ENCODE measurements around the gene MRC2. TPM values are rescaled to one million over a fixed set of nuclear protein-coding genes. Genes with fewer than 3 reads are reported as not detected.
"Not testable (repeated sequence)": the region's sequence is repeated elsewhere in the genome, so short reads cannot be mapped to it uniquely, and the experiment has no call there.

The MRC2 gene
- polyA plus RNA-seq, 3 donors from 2014 or later, result not detected

- peaks cover 0 to 4% (median 0%) of the 10 kb centered on the region in 3 donors for H3K27me3 Mint-ChIP-seq (ENCODE audit: low read depth in 3 of 3)
- H3K4me3 Mint-ChIP-seq, result no peak overlapping the region
- peaks cover 28 to 70% (median 48%) of the 10 kb centered on the region in 3 donors for H3K36me3 Mint-ChIP-seq
- no peak for DNase-seq
- no peak overlapping the region for H3K27ac Mint-ChIP-seq
- H3K9me3 Mint-ChIP-seq, result no peaks in the 10 kb centered on the region
- H3K4me1 Mint-ChIP-seq, result peaks cover 0 to 8% of the 10 kb centered on the region in 2 donors
Observed at GRCh38 chr17:62597920-62598319, 29.6 kb upstream of the MRC2 start.

GRCh38 chr17:62599964-62600657 is 27.4 kb upstream of the MRC2 start:
- no peak for DNase-seq
- H3K27me3 Mint-ChIP-seq (ENCODE audit: low read depth in 3 of 3), result peaks cover 0 to 4% (median 0%) of the 10 kb centered on the region in 3 donors
- H3K36me3 Mint-ChIP-seq, result peaks cover 29 to 70% (median 45%) of the 10 kb centered on the region in 3 donors
- H3K9me3 Mint-ChIP-seq, result no peaks in the 10 kb centered on the region
- H3K27ac Mint-ChIP-seq, result no peak overlapping the region
- no peak overlapping the region for H3K4me3 Mint-ChIP-seq
- H3K4me1 Mint-ChIP-seq, result peaks cover 0 to 8% of the 10 kb centered on the region in 2 donors

- Mint-ChIP-seq H3K27me3 (ENCODE audit: low read depth in 3 of 3) (peaks cover 0 to 4% (median 0%) of the 10 kb centered on the region in 3 donors), H3K4me3 (no peak overlapping the region), H3K9me3 (no peaks in the 10 kb centered on the region), H3K36me3 (peaks cover 29 to 65% (median 45%) of the 10 kb centered on the region in 3 donors), H3K4me1 (peaks cover 0 to 8% of the 10 kb centered on the region in 2 donors), H3K27ac (peak overlapping the region in 2 of 6 donors; percentile 37 to 39)
- no peak for DNase-seq
Observed at GRCh38 chr17:62600805-62601204, 26.7 kb upstream of the MRC2 start.

GRCh38 chr17:62601471-62601870 is 26.0 kb upstream of the MRC2 start:
- DNase-seq, result no peak
- Mint-ChIP-seq H3K4me3 (no peak overlapping the region), H3K27ac (peak overlapping the region in 2 of 6 donors; percentile 37 to 51), H3K4me1 (peaks cover 0 to 8% of the 10 kb centered on the region in 2 donors), H3K27me3 (ENCODE audit: low read depth in 3 of 3) (peaks cover 0 to 4% (median 0%) of the 10 kb centered on the region in 3 donors), H3K36me3 (peaks cover 27 to 63% (median 41%) of the 10 kb centered on the region in 3 donors), H3K9me3 (no peaks in the 10 kb centered on the region)

- H3K27me3 Mint-ChIP-seq (ENCODE audit: low read depth in 3 of 3); H3K4me3 Mint-ChIP-seq; H3K4me1 Mint-ChIP-seq; H3K9me3 Mint-ChIP-seq; DNase-seq; H3K27ac Mint-ChIP-seq: not testable (repeated sequence)
- peaks cover 24 to 63% (median 31%) of the 10 kb centered on the region in 3 donors for H3K36me3 Mint-ChIP-seq
Observed at GRCh38 chr17:62603783-62604182, 23.7 kb upstream of the MRC2 start.

- no peak overlapping the region for H3K4me3 Mint-ChIP-seq
- H3K27me3 Mint-ChIP-seq (ENCODE audit: low read depth in 3 of 3), result peaks cover 0 to 3% (median 0%) of the 10 kb centered on the region in 3 donors
- DNase-seq, result no peak
- H3K4me1 Mint-ChIP-seq, result peaks cover 0 to 15% of the 10 kb centered on the region in 2 donors
- peaks cover 26 to 66% (median 33%) of the 10 kb centered on the region in 3 donors for H3K36me3 Mint-ChIP-seq
- H3K9me3 Mint-ChIP-seq, result no peaks in the 10 kb centered on the region
- no peak overlapping the region for H3K27ac Mint-ChIP-seq
Observed at GRCh38 chr17:62605588-62605987, 21.9 kb upstream of the MRC2 start.

GRCh38 chr17:62611292-62611691 is 16.2 kb upstream of the MRC2 start:
- Mint-ChIP-seq H3K4me1 (peaks cover 13 to 26% of the 10 kb centered on the region in 2 donors), H3K9me3 (no peaks in the 10 kb centered on the region), H3K27ac (peak overlapping the region; percentile 41 to 81 (median 62)), H3K27me3 (ENCODE audit: low read depth in 3 of 3) (peaks cover 0 to 3% (median 0%) of the 10 kb centered on the region in 3 donors), H3K4me3 (peak overlapping the region; percentile 12 to 78 (median 43)), H3K36me3 (peaks cover 31 to 59% (median 36%) of the 10 kb centered on the region in 3 donors)
- peak in 1 of 3 donors; percentile 15 for DNase-seq

- peak overlapping the region in 5 of 6 donors; percentile 41 to 79 (median 63) for H3K27ac Mint-ChIP-seq
- no peaks in the 10 kb centered on the region for H3K9me3 Mint-ChIP-seq
- H3K4me3 Mint-ChIP-seq, result peak overlapping the region in 3 of 5 donors; percentile 3 to 78 (median 40)
- DNase-seq, result peak in 2 of 3 donors; percentile 5 to 27
- peaks cover 0 to 3% (median 0%) of the 10 kb centered on the region in 3 donors for H3K27me3 Mint-ChIP-seq (ENCODE audit: low read depth in 3 of 3)
- peaks cover 13 to 26% of the 10 kb centered on the region in 2 donors for H3K4me1 Mint-ChIP-seq
- H3K36me3 Mint-ChIP-seq, result peaks cover 31 to 56% (median 35%) of the 10 kb centered on the region in 3 donors
Observed at GRCh38 chr17:62611728-62612127, 15.7 kb upstream of the MRC2 start.

GRCh38 chr17:62612289-62612688 is 15.2 kb upstream of the MRC2 start:
- Mint-ChIP-seq H3K27ac (peak overlapping the region in 5 of 6 donors; percentile 41 to 79 (median 63)), H3K4me3 (peak overlapping the region in 2 of 5 donors; percentile 12 to 78), H3K4me1 (peaks cover 13 to 26% of the 10 kb centered on the region in 2 donors), H3K36me3 (peaks cover 31 to 53% (median 32%) of the 10 kb centered on the region in 3 donors)
- not testable (repeated sequence) for H3K27me3 Mint-ChIP-seq (ENCODE audit: low read depth in 3 of 3); H3K9me3 Mint-ChIP-seq; DNase-seq

GRCh38 chr17:62613095-62613494 is 14.4 kb upstream of the MRC2 start:
- Mint-ChIP-seq H3K36me3 (peaks cover 24 to 46% (median 24%) of the 10 kb centered on the region in 3 donors), H3K4me1 (peaks cover 13 to 26% of the 10 kb centered on the region in 2 donors)
- H3K27ac Mint-ChIP-seq; H3K27me3 Mint-ChIP-seq (ENCODE audit: low read depth in 3 of 3); H3K4me3 Mint-ChIP-seq; DNase-seq; H3K9me3 Mint-ChIP-seq: not testable (repeated sequence)

- H3K4me3 Mint-ChIP-seq, result no peak overlapping the region
- peaks cover 23 to 37% (median 24%) of the 10 kb centered on the region in 3 donors for H3K36me3 Mint-ChIP-seq
- no peaks in the 10 kb centered on the region for H3K9me3 Mint-ChIP-seq
- H3K4me1 Mint-ChIP-seq, result peaks cover 13 to 26% of the 10 kb centered on the region in 2 donors
- DNase-seq, result no peak
- H3K27me3 Mint-ChIP-seq (ENCODE audit: low read depth in 3 of 3), result peaks cover 0 to 6% (median 6%) of the 10 kb centered on the region in 3 donors
- no peak overlapping the region for H3K27ac Mint-ChIP-seq
Observed at GRCh38 chr17:62614142-62614541, 13.3 kb upstream of the MRC2 start.

GRCh38 chr17:62615503-62615902 is 12.0 kb upstream of the MRC2 start:
- Mint-ChIP-seq H3K4me3 (no peak overlapping the region), H3K27ac (peak overlapping the region in 1 of 6 donors; percentile 49), H3K9me3 (no peaks in the 10 kb centered on the region), H3K27me3 (ENCODE audit: low read depth in 3 of 3) (peaks cover 0 to 6% (median 6%) of the 10 kb centered on the region in 3 donors), H3K36me3 (peaks cover 14 to 25% (median 19%) of the 10 kb centered on the region in 3 donors), H3K4me1 (peaks cover 13 to 20% of the 10 kb centered on the region in 2 donors)
- DNase-seq, result no peak

GRCh38 chr17:62616993-62617893 is 10.2 kb upstream of the MRC2 start:
- Mint-ChIP-seq H3K9me3 (no peaks in the 10 kb centered on the region), H3K27ac (peak overlapping the region in 2 of 6 donors; percentile 53 to 55), H3K27me3 (ENCODE audit: low read depth in 3 of 3) (peaks cover 0 to 6% (median 6%) of the 10 kb centered on the region in 3 donors), H3K36me3 (peaks cover 10 to 22% (median 13%) of the 10 kb centered on the region in 3 donors), H3K4me1 (peaks cover 1 to 3% of the 10 kb centered on the region in 2 donors), H3K4me3 (no peak overlapping the region)
- no peak for DNase-seq

All from immature natural killer cell (primary cell).